K562 (cell line): ENCODE measurements around the gene TRIO. TPM values are rescaled to one million over a fixed set of nuclear protein-coding genes. Genes with fewer than 3 reads are reported as not detected.

Source experiments
- ATAC-seq: fragments of 200-7000 bp; cut with Tn5 transposase; 3 replicates; pipeline ENCODE4 v1.9.1; 2020; ENCODE audit warnings: moderate library complexity
- BruUV-seq: library from RNA; stranded (reverse); fragments of 400-500 nt; replicated peaks from 2 replicates; lab custom pipeline; 2021; lab: Mats Ljungman, UMichigan
- CTCF ChIA-PET: fragments of 300-600 bp; formaldehyde crosslinking; extraction: SDS; loops from one replicate; lab custom pipeline; 2021; ENCODE audit warnings: low intra/inter-chr PET ratio; lab: Yijun Ruan, JAX
- POLR2A ChIA-PET: fragments of 300-600, 350-650 bp; sonication (Branson Sonifier 250); formaldehyde crosslinking; extraction: SDS; loops from one replicate; lab custom pipeline; 2021; ENCODE audit warnings: antibody characterized with exemption, inconsistent platforms; lab: Yijun Ruan, JAX
- DNase-seq, 4 experiments: peaks; one replicate each; pipeline versions ENCODE4 v3.0.0 to v3.0.0-alpha.2; 2011 to 2018; ENCODE audit warnings: low spot score in 3 of 4, mixed read lengths in 3 of 4; ENCODE audit errors: extremely low read depth in 1 of 4
- FAIRE-seq: peaks from 2 replicates; lab custom pipeline; 2011; peaks lifted over from hg19 to GRCh38; lab: Jason Lieb, UNC
- H2AFZ ChIP-seq: 2 replicates; pipeline ENCODE4 v1.6.0; 2011; ENCODE audit warnings: low read depth, low read length, control low read depth, inconsistent platforms
- H3K27ac ChIP-seq: fragments of 200-600 bp; 3 replicates; pipeline ENCODE4 v1.8.0; 2011; ENCODE audit warnings: low read depth, mild to moderate bottlenecking, control low read depth, inconsistent platforms, low read length, moderate library complexity, mixed read lengths; ENCODE audit errors: extremely low read depth
- H3K27me3 ChIP-seq, 2 experiments: fragments of 300-600 bp in 1 of 2; 2 replicates in 1 of 2; 3 replicates in 1 of 2; pipeline versions ENCODE4 v1.6.0 to v1.8.0; 2011; ENCODE audit warnings: inconsistent platforms in 2 of 2, low read length in 2 of 2, mild to moderate bottlenecking in 1 of 2, mixed read lengths in 1 of 2, moderate library complexity in 1 of 2; ENCODE audit not compliant: control insufficient read depth in 2 of 2, insufficient read depth in 2 of 2
- H3K36me3 ChIP-seq: fragments of 300-600 bp; 3 replicates; pipeline ENCODE4 v1.8.0; 2011; ENCODE audit warnings: mild to moderate bottlenecking, low read length, inconsistent platforms; ENCODE audit not compliant: control insufficient read depth, insufficient read depth
- H3K4me1 ChIP-seq, 2 experiments: fragments of 200-600 bp in 1 of 2; replicated peaks in 1 of 2; 2 replicates in 1 of 2; 3 replicates in 1 of 2; pipeline versions ENCODE4 v1.5.1 to v1.8.0; 2011; ENCODE audit warnings: inconsistent platforms in 2 of 2, low read length in 2 of 2, mild to moderate bottlenecking in 1 of 2, mixed read lengths in 1 of 2, moderate library complexity in 1 of 2; ENCODE audit not compliant: control insufficient read depth in 2 of 2, insufficient read depth in 2 of 2
- H3K4me2 ChIP-seq: 2 replicates; pipeline ENCODE4 v1.6.1; 2011; ENCODE audit warnings: low read length, control low read depth, inconsistent platforms, mixed read lengths; ENCODE audit not compliant: insufficient read depth
- H3K4me3 ChIP-seq: fragments of 200-600 bp; sonication (generic), shearing (Covaris generic); 2 replicates; pipeline ENCODE4 v1.5.1; 2016; ENCODE audit warnings: control low read depth, inconsistent platforms
- H3K79me2 ChIP-seq: fragments of 200-600 bp; 3 replicates; pipeline ENCODE4 v1.8.0; 2011; ENCODE audit warnings: low read length, inconsistent platforms; ENCODE audit not compliant: control insufficient read depth, insufficient read depth
- H3K9ac ChIP-seq, 2 experiments: 2 replicates each; pipeline versions ENCODE4 v1.6.0 to v1.6.1; 2011; ENCODE audit warnings: low read depth in 2 of 2, low read length in 2 of 2, control low read depth in 1 of 2, inconsistent platforms in 1 of 2, mild to moderate bottlenecking in 1 of 2, mixed read lengths in 1 of 2; ENCODE audit not compliant: insufficient read depth in 1 of 2
- H3K9me1 ChIP-seq: one replicate; pipeline ENCODE4 v1.6.0; 2011; ENCODE audit warnings: inconsistent platforms, mild to moderate bottlenecking, low read length, moderate library complexity; ENCODE audit not compliant: control insufficient read depth, insufficient read depth
- H3K9me3 ChIP-seq: replicated peaks from 2 replicates; pipeline ENCODE4 v1.5.1; 2011; ENCODE audit warnings: low read depth, low read length, inconsistent platforms; ENCODE audit not compliant: control insufficient read depth, insufficient read depth
- H4K20me1 ChIP-seq: replicated peaks from 2 replicates; pipeline ENCODE4 v1.6.1; 2011; ENCODE audit warnings: low read length, inconsistent platforms, mixed read lengths; ENCODE audit not compliant: control insufficient read depth, insufficient read depth
- ASH1L ChIP-seq: fragments of 450-650 bp; IDR thresholded peaks from 2 replicates; pipeline ENCODE4 v1.6.1; 2018; ENCODE audit warnings: borderline replicate concordance, mild to moderate bottlenecking, low read depth; ENCODE audit not compliant: partially characterized antibody
- CBX2 ChIP-seq: fragments of 200-600 bp; sonication (generic); IDR thresholded peaks from one replicate; pipeline ENCODE4 v1.6.1; 2012; ENCODE audit warnings: mild to moderate bottlenecking, low read length, inconsistent platforms; ENCODE audit not compliant: insufficient read depth, poor library complexity, severe bottlenecking
- CHD2 ChIP-seq: IDR thresholded peaks from 2 replicates; pipeline ENCODE4 v1.6.1; 2011; ENCODE audit warnings: low read depth, low read length
- E2F3 ChIP-seq: fragments of 250-450 bp; sonication (Bioruptor Pico); IDR thresholded peaks from 2 replicates; pipeline ENCODE4 v1.4.0; 2020; ENCODE audit warnings: mild to moderate bottlenecking
- GTF2A2 ChIP-seq: IDR thresholded peaks from 2 replicates; pipeline ENCODE4 v1.6.1; 2016; ENCODE audit warnings: mild to moderate bottlenecking, missing genetic modification characterization, missing compliant biosample characterization
- HNRNPUL1 ChIP-seq: fragments of 200-400 bp; formaldehyde crosslinking; IDR thresholded peaks from 2 replicates; pipeline ENCODE4 v1.6.1; 2017; ENCODE audit warnings: low read length
- ZNF695 ChIP-seq: fragments of 450-650 bp; formaldehyde crosslinking; IDR thresholded peaks from 2 replicates; pipeline ENCODE4 v1.4.0; 2020; ENCODE audit warnings: mild to moderate bottlenecking, moderate library complexity
- ZNF699 ChIP-seq: fragments of 250-450 bp; sonication (Bioruptor Pico); IDR thresholded peaks from 2 replicates; pipeline ENCODE4 v1.8.0; 2021; ENCODE audit warnings: mild to moderate bottlenecking, moderate library complexity; ENCODE audit not compliant: insufficient replicate concordance
- WGBS: fragments of 100-300 bp; shearing (Covaris generic); methylation state at CpG from one replicate; pipeline ENCODE4 v1.1.6; 2016; ENCODE audit warnings: low coverage, mixed read lengths; ENCODE audit not compliant: insufficient coverage; ENCODE audit errors: missing lambda C conversion rate; 5-methylcytosine and 5-hydroxymethylcytosine counted together
- in situ Hi-C: fragments of 300-500 bp; cut with MboI; formaldehyde crosslinking; loops from 4 replicates; pipeline ENCODE4 v1.15.0; 2018; ENCODE audit warnings: inconsistent platforms, mixed read lengths
- intact Hi-C: fragments of 100-400 bp; cut with micrococcal nuclease; formaldehyde crosslinking; loops from 2 replicates; pipeline ENCODE4 v1.14.2; 2022
- polyA plus RNA-seq, 8 experiments: library from polyadenylated mRNA; depleted of rRNA in 4 of 8; stranded (reverse) in 5 of 8; unstranded in 3 of 8; fragments of >200 nt; fragmentation: Nextera tagmentation in 2 of 8; fragmentation: Illumina TruSeq in 1 of 8; extraction: Ambion mirVana in 2 of 8; extraction: Trizol in 1 of 8; gene quantifications; 2 replicates each; pipeline versions ENCODE4 v1.2.1 to v1.2.3, GENCODE V29; 2011 to 2014; ENCODE audit warnings: inconsistent platforms in 1 of 8, missing spikeins in 1 of 8
- total RNA-seq, 7 experiments: library from RNA; depleted of rRNA in 6 of 7; stranded (reverse); fragments of >200 nt in 6 of 7; fragmentation: Illumina TruSeq in 2 of 7; extraction: Trizol in 2 of 7; gene quantifications; 2 replicates each; pipeline versions ENCODE4 v1.2.1 to v1.2.3, GENCODE V29; 2011 to 2021; ENCODE audit warnings: low replicate concordance in 1 of 7

TRIO gene
- total and polyA plus RNA-seq, 9 of the 15 experiments (the other 6 are each of a cell fraction or from before 2014, with no cell fraction given): 0.24 to 5.0 (median 1.1) TPM

GRCh38 chr5:14280294-14280854 lies 137.2 kb downstream of the TRIO start:
- no peaks in the 10 kb centered on the region for H3K79me2 ChIP-seq
- no peaks in the 10 kb centered on the region for H3K36me3 ChIP-seq
- H3K9ac ChIP-seq: no peak overlapping the region
- H3K9me3 ChIP-seq: no peaks in the 10 kb centered on the region
- H3K27me3 ChIP-seq: no peaks in the 10 kb centered on the region
- H2AFZ ChIP-seq: no peak overlapping the region
- ATAC-seq (no peak), FAIRE-seq (no peak), DNase-seq (no peak)
- TF ChIP-seq CHD2 (no peak), ASH1L (no peak), HNRNPUL1 (no peak), CBX2 (no peak), GTF2A2 (no peak), E2F3 (CRISPR knock-in tag) (no peak), ZNF695 (CRISPR knock-in tag) (no peak), ZNF699 (CRISPR knock-in tag) (no peak)
- H3K9me1 ChIP-seq: no peaks in the 10 kb centered on the region
- no peak overlapping the region for H3K4me2 ChIP-seq
- POLR2A ChIA-PET: interaction anchor here (2.4 kb wide), 1 partner anchor 10 kb away, joined by 8 read pairs; no protein-coding TSS in a partner anchor
- in situ Hi-C loops (no loop called here), intact Hi-C loops (no loop called here)
- H4K20me1 ChIP-seq: no peaks in the 10 kb centered on the region
- H3K4me1 ChIP-seq: peaks cover 0 to 6% of the 10 kb centered on the region in 2 experiments; a peak in 1 of 5 replicates
- no peak overlapping the region for H3K27ac ChIP-seq
- WGBS: 14% methylated on average over 11 of the region's 11 CpGs
- H3K4me3 ChIP-seq: no peak overlapping the region
- no TSS peak for BruUV-seq
- CTCF ChIA-PET: no interaction called here
